Measurements from ENCODE around the gene DNASE1L3.
"Not testable (repeated sequence)": the region's sequence is repeated elsewhere in the genome, so short reads cannot be mapped to it uniquely, and the experiment has no call there.

Gene DNASE1L3

DNA sequence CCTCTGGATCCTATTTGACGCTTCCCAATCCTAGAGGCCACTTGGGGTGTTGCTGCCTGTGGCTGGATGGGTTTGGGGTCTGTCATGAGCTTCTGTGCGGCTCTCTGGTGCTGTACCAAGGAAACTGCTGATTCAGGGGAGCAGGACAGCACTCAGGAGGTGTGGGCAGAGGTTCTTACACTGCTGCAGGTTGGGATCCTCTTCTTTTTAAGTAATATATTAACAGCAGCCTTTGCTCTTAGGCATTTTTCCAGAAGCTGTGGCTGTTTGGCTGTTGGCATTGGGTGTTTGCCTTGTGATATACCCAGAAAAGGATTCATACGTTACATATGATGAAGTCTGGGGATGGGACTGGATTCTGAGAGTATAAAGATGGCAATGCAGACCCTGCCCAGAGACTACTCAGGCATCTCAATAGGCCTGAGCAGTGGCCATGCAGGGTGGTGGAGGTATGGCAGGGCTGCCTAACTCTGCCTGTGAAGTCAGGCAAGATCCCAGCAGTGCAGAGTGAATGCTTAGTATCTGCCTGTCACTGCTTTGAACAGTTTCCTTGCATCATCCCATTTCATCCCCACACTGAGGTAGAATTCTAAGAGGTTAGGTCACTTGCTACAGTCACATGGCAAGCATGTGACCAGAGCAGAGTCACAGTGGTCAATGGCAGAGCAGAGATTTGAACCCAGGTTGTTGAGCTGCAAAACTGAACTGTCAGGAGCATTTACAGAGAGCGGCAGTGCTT lies 30.7 kb upstream of the DNASE1L3 start:
- no peaks in the 10 kb centered on the region for H3K27me3 Mint-ChIP-seq
- H3K27ac Mint-ChIP-seq, result peak overlapping the region; percentile 5
- no peaks in the 10 kb centered on the region for H3K9me3 Mint-ChIP-seq
- ATAC-seq, result no peak
- peaks cover 55% of the 10 kb centered on the region for H3K4me1 Mint-ChIP-seq
- H3K4me3 Mint-ChIP-seq, result no peak overlapping the region
- H3K36me3 Mint-ChIP-seq, result peaks cover 4% of the 10 kb centered on the region

DNA sequence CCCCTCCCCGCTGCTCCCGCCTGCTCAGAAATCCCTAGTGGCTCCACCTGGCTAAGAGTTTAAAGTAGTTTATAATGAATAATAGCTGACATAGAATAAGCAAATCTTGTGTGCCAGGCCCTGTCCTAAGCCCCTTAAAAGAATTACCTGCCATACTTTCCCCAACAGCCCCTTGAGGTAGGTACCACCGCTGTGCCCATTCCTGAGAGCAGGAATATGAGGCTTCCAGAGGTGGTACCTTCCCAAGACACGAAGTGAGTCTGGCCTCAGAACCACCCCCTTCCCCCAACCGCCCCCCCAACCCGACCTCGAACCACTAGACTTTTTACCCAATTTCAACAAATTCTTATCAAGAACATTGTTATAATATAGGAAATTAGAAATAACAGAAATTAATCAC lies 28.1 kb upstream of the DNASE1L3 start:
- no peak for ATAC-seq
- H3K27me3 Mint-ChIP-seq, result no peaks in the 10 kb centered on the region
- peaks cover 4% of the 10 kb centered on the region for H3K36me3 Mint-ChIP-seq
- peaks cover 59% of the 10 kb centered on the region for H3K4me1 Mint-ChIP-seq
- peak overlapping the region; percentile 87 for H3K27ac Mint-ChIP-seq
- H3K4me3 Mint-ChIP-seq, result peak overlapping the region; percentile 97
- H3K9me3 Mint-ChIP-seq, result no peaks in the 10 kb centered on the region

DNA sequence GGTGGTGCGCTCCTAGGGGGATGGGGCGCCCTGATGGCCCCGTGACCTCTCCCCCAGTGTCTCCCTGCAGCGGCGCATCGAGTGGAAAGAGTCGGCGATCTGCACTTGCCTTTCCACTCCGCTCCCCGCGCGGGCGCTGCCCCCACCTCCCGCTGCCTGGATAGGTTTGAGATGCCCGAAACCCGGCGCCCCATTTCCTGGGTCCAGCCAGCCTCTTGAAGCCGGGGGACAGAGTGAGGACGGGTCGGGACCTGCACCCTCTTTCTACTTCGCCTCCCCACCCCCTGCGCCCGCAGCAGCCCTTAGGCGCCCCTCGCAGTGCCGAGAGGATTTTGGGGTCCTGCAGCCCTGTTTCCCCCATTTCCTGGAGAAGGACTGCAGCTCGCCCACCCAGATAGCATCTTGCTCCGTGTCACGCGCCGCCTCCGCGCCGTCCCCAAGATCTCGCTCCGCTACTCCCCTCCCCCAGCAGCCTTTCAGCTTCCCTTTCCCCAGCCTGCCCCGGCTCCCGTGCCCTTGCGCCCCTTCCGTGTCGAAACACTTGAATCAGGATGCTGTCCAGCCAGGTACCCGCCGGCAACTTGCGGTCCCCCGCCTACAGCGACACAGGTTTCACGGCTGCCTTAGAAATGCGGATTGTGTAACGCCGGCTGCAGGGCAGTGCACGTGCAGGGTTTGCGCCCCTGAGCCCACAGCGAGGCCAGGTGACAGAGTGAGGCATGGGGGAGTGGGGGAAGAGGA lies 27.3 kb upstream of the DNASE1L3 start:
- peak; percentile 40 for ATAC-seq
- Mint-ChIP-seq H3K4me3 (peak overlapping the region; percentile 97), H3K36me3 (peaks cover 4% of the 10 kb centered on the region), H3K9me3 (no peaks in the 10 kb centered on the region), H3K4me1 (peaks cover 59% of the 10 kb centered on the region), H3K27ac (peak overlapping the region; percentile 87), H3K27me3 (no peaks in the 10 kb centered on the region)

DNA sequence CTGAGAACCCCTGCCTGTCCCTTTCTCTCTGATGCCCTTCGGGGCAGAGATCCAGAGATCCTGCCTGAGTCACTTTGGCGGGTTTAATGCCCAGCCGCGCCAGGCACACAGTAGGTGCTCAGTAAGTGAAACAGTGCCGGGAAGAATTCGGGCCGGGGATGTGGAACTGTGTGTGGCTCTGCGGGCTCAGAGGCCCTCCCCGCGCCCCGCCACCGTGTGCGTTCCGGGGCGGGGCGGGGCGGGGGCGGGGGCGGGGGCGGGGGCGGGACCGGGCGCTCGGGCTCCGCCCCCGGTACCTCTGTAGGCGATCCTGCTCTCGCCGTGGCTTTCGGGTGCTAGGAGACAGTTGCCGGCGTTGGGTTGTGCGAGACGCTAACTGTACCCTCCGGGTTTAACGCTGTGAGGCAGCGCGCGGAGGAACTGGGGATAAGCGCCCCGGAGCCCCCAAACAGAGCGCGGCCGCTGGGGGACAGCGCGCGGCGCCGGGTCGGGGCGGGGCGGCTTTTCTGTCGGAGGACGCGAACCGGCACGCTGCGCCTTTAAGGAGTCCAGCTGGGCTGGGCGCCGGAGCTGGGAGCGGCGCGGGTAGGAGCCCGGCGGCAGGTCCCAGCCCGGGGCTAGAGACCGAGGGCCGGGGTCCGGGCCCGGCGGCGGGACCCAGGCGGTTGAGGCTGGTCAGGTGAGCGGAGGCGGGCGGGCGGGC lies 26.6 kb upstream of the DNASE1L3 start, which contains the start of gene ABHD6:
Gene ABHD6 (plus strand): TSS at position 555 of the 703 bp plus-strand sequence. CDS start 18,795 bp downstream, outside the sequence.
- peak within 1 kb of the TSS; percentile 87 for H3K27ac Mint-ChIP-seq
- peak; percentile 90 for ATAC-seq
- H3K4me1 Mint-ChIP-seq, result peaks cover 64% of the 10 kb centered on the region
- H3K4me3 Mint-ChIP-seq, result peak within 1 kb of the TSS; percentile 97
- H3K27me3 Mint-ChIP-seq, result no peaks in the 10 kb centered on the region
- H3K9me3 Mint-ChIP-seq, result no peaks in the 10 kb centered on the region
- peaks cover 4% of the 10 kb centered on the region for H3K36me3 Mint-ChIP-seq

DNA sequence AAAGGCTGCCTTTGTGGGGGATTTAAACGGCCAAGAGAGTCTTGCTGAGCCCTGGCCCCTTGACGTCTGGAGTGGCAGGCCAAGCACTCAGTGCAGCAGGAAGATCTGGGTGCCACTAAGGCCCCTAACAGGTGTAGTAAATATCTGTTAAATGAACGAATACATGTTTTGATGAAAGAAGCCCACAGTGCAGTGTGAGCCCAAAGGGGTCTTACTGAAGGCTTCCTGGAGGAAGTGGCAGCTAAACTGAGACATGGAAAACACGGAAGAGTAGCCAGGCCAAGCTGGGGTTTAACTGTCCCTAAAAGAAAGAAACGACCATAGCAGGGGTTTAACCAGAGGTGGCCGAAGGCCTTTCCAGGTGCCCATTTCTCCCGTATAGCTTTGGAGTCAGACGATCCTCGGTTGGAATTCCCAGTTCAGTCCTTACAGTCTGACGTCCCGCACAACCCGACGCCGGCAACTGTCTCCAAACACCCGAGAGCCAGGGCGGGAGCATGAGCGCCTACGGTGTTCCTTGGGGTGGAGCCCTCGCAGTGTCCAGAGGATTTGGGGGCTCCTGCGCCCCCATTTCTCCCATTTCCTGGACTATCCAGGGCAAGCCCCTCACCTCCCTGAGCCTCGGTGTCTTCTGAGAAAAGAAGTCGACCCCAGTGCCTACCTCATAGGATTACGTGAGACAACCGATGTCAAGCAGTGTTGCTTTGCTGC lies 25.9 kb upstream of the DNASE1L3 start:
- H3K4me1 Mint-ChIP-seq, result peaks cover 65% of the 10 kb centered on the region
- H3K27ac Mint-ChIP-seq, result peak overlapping the region; percentile 87
- H3K9me3 Mint-ChIP-seq, result no peaks in the 10 kb centered on the region
- peak overlapping the region; percentile 97 for H3K4me3 Mint-ChIP-seq
- H3K36me3 Mint-ChIP-seq, result peaks cover 1% of the 10 kb centered on the region
- no peak for ATAC-seq
- no peaks in the 10 kb centered on the region for H3K27me3 Mint-ChIP-seq

DNA sequence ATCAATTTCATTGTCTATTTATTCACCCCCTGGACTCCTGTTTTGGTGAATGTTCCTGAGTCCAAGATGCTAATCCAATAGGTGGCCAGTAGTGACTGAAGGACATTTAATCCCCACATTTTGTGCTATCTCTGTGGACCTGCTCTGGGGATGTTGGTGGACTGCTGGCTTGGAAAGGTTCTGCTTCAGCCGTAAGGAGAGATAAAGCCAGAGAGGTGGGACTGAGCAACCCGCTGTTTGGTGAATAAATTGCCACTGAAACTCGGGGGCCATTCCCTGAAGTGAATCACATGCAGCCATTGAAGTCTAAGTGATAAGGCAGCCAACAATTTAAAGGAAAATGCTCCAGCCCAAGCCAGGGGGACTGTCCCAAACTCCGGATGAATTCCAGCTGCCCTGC lies 25.2 kb upstream of the DNASE1L3 start:
- Mint-ChIP-seq H3K36me3 (no peaks in the 10 kb centered on the region), H3K27me3 (no peaks in the 10 kb centered on the region), H3K4me3 (peak overlapping the region; percentile 97), H3K9me3 (no peaks in the 10 kb centered on the region), H3K4me1 (peaks cover 65% of the 10 kb centered on the region), H3K27ac (peak overlapping the region; percentile 87)
- ATAC-seq, result no peak

DNA sequence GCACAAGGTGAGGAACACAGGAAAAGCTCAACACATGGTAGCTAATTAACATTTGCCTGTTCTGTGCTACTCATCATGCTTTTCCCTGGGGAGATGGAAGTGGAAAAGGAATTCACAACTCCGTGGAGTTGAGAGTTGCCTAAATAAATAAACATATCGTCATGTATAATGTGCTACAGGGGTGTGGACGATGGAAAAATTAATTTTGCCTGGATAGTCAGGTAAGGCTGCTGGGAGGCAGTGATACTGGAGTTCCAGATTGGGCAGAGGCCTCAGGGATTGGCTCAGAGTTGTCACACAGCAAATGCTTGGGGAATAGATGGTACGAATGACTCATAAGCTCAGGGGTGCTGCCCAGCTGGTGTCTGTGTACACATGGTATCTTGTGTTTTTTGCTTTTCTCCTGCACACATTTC lies 23.8 kb upstream of the DNASE1L3 start:
- Mint-ChIP-seq H3K36me3 (no peaks in the 10 kb centered on the region), H3K4me3 (peak overlapping the region; percentile 15), H3K27ac (peak overlapping the region; percentile 95), H3K27me3 (no peaks in the 10 kb centered on the region), H3K4me1 (peaks cover 71% of the 10 kb centered on the region), H3K9me3 (peaks cover 2% of the 10 kb centered on the region)
- ATAC-seq, result no peak

DNA sequence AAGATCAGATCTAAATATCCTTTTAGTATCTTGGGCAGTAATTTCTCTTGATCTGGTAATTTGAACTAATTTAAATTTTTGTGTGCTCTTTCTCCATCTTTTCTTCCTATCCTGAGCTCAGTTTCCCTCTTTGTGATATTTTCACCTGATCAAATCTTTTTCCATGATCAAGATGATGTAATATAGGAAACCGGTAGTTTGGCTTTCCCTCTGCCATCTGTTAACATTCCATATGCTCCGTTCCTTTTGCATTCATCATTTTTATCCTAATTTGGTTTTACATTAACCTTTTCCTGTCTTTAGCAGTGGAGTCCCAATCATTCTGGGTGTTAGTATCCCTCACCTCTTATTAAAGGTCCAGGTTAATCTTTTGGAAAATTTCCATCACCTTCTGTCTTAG lies 20.9 kb upstream of the DNASE1L3 start:
- no peaks in the 10 kb centered on the region for H3K27me3 Mint-ChIP-seq
- H3K9me3 Mint-ChIP-seq, result peaks cover 3% of the 10 kb centered on the region
- no peak for ATAC-seq
- H3K27ac Mint-ChIP-seq, result peak overlapping the region; percentile 95
- no peaks in the 10 kb centered on the region for H3K36me3 Mint-ChIP-seq
- H3K4me3 Mint-ChIP-seq, result no peak overlapping the region
- H3K4me1 Mint-ChIP-seq, result peaks cover 58% of the 10 kb centered on the region

- peaks cover 3% of the 10 kb centered on the region for H3K9me3 Mint-ChIP-seq
- H3K4me1 Mint-ChIP-seq, result peaks cover 52% of the 10 kb centered on the region
- no peak overlapping the region for H3K4me3 Mint-ChIP-seq
- no peaks in the 10 kb centered on the region for H3K36me3 Mint-ChIP-seq
- H3K27me3 Mint-ChIP-seq, result no peaks in the 10 kb centered on the region
- peak overlapping the region; percentile 95 for H3K27ac Mint-ChIP-seq
- ATAC-seq, result no peak
These were observed 20.2 kb upstream of the DNASE1L3 start for GRCh38 chr3:58230876-58231552.

GRCh38 chr3:58227933-58228332 lies 17.2 kb upstream of the DNASE1L3 start:
- not testable (repeated sequence) for H3K9me3 Mint-ChIP-seq, H3K27me3 Mint-ChIP-seq, H3K36me3 Mint-ChIP-seq, H3K4me3 Mint-ChIP-seq, H3K27ac Mint-ChIP-seq, ATAC-seq
- peaks cover 33% of the 10 kb centered on the region for H3K4me1 Mint-ChIP-seq

GRCh38 chr3:58223855-58224254 lies 13.1 kb upstream of the DNASE1L3 start:
- no peak overlapping the region for H3K27ac Mint-ChIP-seq
- no peaks in the 10 kb centered on the region for H3K27me3 Mint-ChIP-seq
- H3K4me3 Mint-ChIP-seq, result no peak overlapping the region
- no peaks in the 10 kb centered on the region for H3K9me3 Mint-ChIP-seq
- H3K4me1 Mint-ChIP-seq, result peaks cover 6% of the 10 kb centered on the region
- H3K36me3 Mint-ChIP-seq, result no peaks in the 10 kb centered on the region
- no peak for ATAC-seq

DNA sequence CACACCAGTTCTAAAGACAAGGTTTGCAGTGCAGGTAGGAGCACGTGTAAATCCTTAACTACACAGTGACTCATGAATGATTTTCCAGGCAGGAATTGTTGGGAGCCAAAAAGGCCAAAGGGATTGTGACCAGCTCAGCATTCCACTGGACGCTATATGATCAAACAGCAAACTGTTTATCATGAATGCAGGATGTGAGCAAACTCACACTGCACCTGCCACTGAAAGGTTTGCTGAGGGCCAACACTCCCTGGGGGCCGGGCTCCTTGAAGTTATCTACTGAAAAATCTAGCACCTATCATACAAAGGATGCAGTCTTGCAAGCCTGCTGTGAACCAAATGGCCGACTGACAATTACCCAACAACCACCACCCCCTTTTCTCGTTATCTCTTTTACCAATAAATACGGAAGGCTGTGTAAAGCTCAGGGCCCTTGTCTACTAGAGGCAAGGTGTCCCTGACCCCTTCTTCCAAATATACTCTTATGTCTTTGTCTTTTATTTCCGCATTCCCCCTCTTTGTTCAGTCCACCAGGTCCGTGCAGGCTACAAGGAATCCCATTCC lies 11.5 kb upstream of the DNASE1L3 start:
- ATAC-seq, result no peak
- Mint-ChIP-seq H3K36me3 (no peaks in the 10 kb centered on the region), H3K27me3 (no peaks in the 10 kb centered on the region), H3K4me1 (peaks cover 16% of the 10 kb centered on the region), H3K27ac (no peak overlapping the region), H3K4me3 (no peak overlapping the region), H3K9me3 (no peaks in the 10 kb centered on the region)

GRCh38 chr3:58218904-58219303 lies 8.1 kb upstream of the DNASE1L3 start:
- H3K4me3 Mint-ChIP-seq, result peak overlapping the region; percentile 4
- H3K27me3 Mint-ChIP-seq, result no peaks in the 10 kb centered on the region
- peaks cover 49% of the 10 kb centered on the region for H3K4me1 Mint-ChIP-seq
- peak overlapping the region; percentile 75 for H3K27ac Mint-ChIP-seq
- no peak for ATAC-seq
- no peaks in the 10 kb centered on the region for H3K9me3 Mint-ChIP-seq
- H3K36me3 Mint-ChIP-seq, result no peaks in the 10 kb centered on the region

DNA sequence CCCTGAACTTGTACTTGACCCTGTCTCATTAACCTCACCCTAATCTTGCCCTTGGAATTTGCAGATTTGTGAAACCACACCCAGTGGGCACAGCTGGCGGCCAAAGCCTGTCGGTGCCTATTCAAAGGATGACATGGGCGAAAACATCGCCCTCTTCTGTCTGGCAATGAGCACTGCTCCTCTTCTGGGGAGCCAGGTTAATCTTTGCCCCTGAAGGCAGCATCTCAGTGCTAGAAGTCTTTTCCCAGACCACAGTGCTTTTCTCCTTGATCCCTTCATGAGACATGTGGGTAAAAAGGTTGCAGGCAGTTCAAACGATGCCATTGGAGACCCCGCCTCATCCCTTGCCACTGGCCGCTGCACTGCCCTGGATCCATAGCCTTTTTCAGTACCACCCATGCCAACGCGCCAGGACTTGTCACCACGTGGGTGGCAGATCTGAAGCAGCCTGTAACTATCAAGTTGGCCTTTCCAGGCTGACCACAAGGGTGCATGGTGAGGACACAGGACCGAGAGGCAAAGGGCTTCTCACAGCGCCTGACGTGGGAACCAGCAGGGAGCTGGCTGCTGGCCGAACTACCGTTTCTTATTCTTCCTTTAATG lies 6.5 kb upstream of the DNASE1L3 start:
- H3K36me3 Mint-ChIP-seq, result no peaks in the 10 kb centered on the region
- no peaks in the 10 kb centered on the region for H3K27me3 Mint-ChIP-seq
- H3K9me3 Mint-ChIP-seq, result no peaks in the 10 kb centered on the region
- peak overlapping the region; percentile 75 for H3K27ac Mint-ChIP-seq
- peak; percentile 53 for ATAC-seq
- peaks cover 52% of the 10 kb centered on the region for H3K4me1 Mint-ChIP-seq
- peak overlapping the region; percentile 69 for H3K4me3 Mint-ChIP-seq

Measured in stimulated activated memory B cell treated with anti-CD40 and anti-IgM and Interleukin-4, amounts not matched to agents 10 μg/mL and 1 μg/mL and 100 μg/mL, for 72 hours (primary cell).